Activated CD4-positive, alpha-beta memory T cell treated with anti-CD3 and anti-CD28 coated beads, Interleukin-2, amount 10 ng/mL, durations not matched to agents 7 days and 5 days (primary cell): ENCODE results near the gene CCDC88A. TPM values are rescaled to one million over a fixed set of nuclear protein-coding genes. Genes with fewer than 3 reads are reported as not detected.
"Not testable (repeated sequence)": the region's sequence is repeated elsewhere in the genome, so short reads cannot be mapped to it uniquely, and the experiment has no call there.

ENCODE experiments used
- CTCF ChIA-PET: fragments of 350-600 bp; sonication (Branson Sonifier 250); formaldehyde crosslinking; loops from one replicate; lab custom pipeline; 2021; ENCODE audit warnings: antibody characterized with exemption, inconsistent platforms; lab: Charles Lee
- POLR2A ChIA-PET: fragments of 350-600 bp; sonication (Branson Sonifier 250); formaldehyde crosslinking; loops from one replicate; lab custom pipeline; 2021; ENCODE audit warnings: antibody characterized with exemption; lab: Charles Lee
- DNase-seq: peaks from one replicate; pipeline ENCODE4 v3.0.0-alpha.2; 2020
- H3K27ac Mint-ChIP-seq: one replicate; pipeline ENCODE4 v1.8.0; 2021; ENCODE audit warnings: mild to moderate bottlenecking, mixed read lengths
- H3K27me3 Mint-ChIP-seq: one replicate; pipeline ENCODE4 v1.8.0; 2021; ENCODE audit warnings: mixed read lengths
- H3K36me3 Mint-ChIP-seq: one replicate; pipeline ENCODE4 v1.8.0; 2021; ENCODE audit warnings: low read depth, mixed read lengths
- H3K4me1 Mint-ChIP-seq: one replicate; pipeline ENCODE4 v1.8.0; 2021; ENCODE audit warnings: mixed read lengths
- H3K4me3 Mint-ChIP-seq: one replicate; pipeline ENCODE4 v1.8.0; 2021; ENCODE audit warnings: mild to moderate bottlenecking, mixed read lengths
- H3K9me3 Mint-ChIP-seq: one replicate; pipeline ENCODE4 v1.8.0; 2021; ENCODE audit warnings: mixed read lengths
- total RNA-seq, 2 experiments: library from RNA; stranded (reverse); gene quantifications; one replicate each; pipeline ENCODE4 v1.2.3, GENCODE V29; 2021

The CCDC88A gene
- total RNA-seq, 2 experiments from 2014 or later, result 11.4 to 11.7 TPM

- no peak for DNase-seq
- ChIA-PET POLR2A (interaction anchor here (0.7 to 1.8 kb wide), 4 partner anchors 9 to 36 kb away, joined by 3 to 8 read pairs (median 5); partner anchors contain the start of genes CLHC1 and RPS27A), CTCF (interaction anchor here (0.6 to 1.2 kb wide), 2 partner anchors 9 to 121 kb away, joined by 3 read pairs; no protein-coding TSS in a partner anchor)
- H3K9me3 Mint-ChIP-seq, result no peaks in the 10 kb centered on the region
- H3K4me1 Mint-ChIP-seq, result peaks cover 32% of the 10 kb centered on the region
- H3K27me3 Mint-ChIP-seq, result peaks cover 4% of the 10 kb centered on the region
- peaks cover 16% of the 10 kb centered on the region for H3K36me3 Mint-ChIP-seq
- H3K27ac Mint-ChIP-seq, result peak overlapping the region; percentile 86
- H3K4me3 Mint-ChIP-seq, result peak overlapping the region; percentile 86
Observed at GRCh38 chr2:55268288-55268906, 151.3 kb downstream of the CCDC88A start.

GRCh38 chr2:55259586-55259985 is 160.1 kb downstream of the CCDC88A start:
- H3K27me3 Mint-ChIP-seq, H3K4me3 Mint-ChIP-seq, H3K4me1 Mint-ChIP-seq, H3K27ac Mint-ChIP-seq, DNase-seq, H3K9me3 Mint-ChIP-seq: not testable (repeated sequence)
- CTCF ChIA-PET, result interaction anchor here (0.9 to 1.5 kb wide), 3 partner anchors 9 to 38 kb away, joined by 3 read pairs; partner anchors contain the start of gene MTIF2
- POLR2A ChIA-PET, result interaction anchor here (1.2 to 1.6 kb wide), 2 partner anchors 9 to 32 kb away, joined by 3 to 6 read pairs; partner anchors contain the start of gene MTIF2
- peaks cover 28% of the 10 kb centered on the region for H3K36me3 Mint-ChIP-seq

GRCh38 chr2:55252832-55253231 is 166.8 kb downstream of the CCDC88A start:
- POLR2A ChIA-PET, result no interaction called here
- DNase-seq, result no peak
- Mint-ChIP-seq H3K36me3 (peaks cover 40% of the 10 kb centered on the region), H3K9me3 (no peaks in the 10 kb centered on the region), H3K27me3 (no peaks in the 10 kb centered on the region), H3K27ac (no peak overlapping the region), H3K4me3 (no peak overlapping the region), H3K4me1 (no peaks in the 10 kb centered on the region)
- CTCF ChIA-PET, result no interaction called here

GRCh38 chr2:55247025-55247424 is 172.6 kb downstream of the CCDC88A start:
- CTCF ChIA-PET, result no interaction called here
- POLR2A ChIA-PET, result interaction anchor here (0.7 to 1.3 kb wide), 2 partner anchors 8 to 9 kb away, joined by 3 read pairs; no protein-coding TSS in a partner anchor
- H3K9me3 Mint-ChIP-seq, result no peaks in the 10 kb centered on the region
- H3K27ac Mint-ChIP-seq, result no peak overlapping the region
- H3K36me3 Mint-ChIP-seq, result peaks cover 45% of the 10 kb centered on the region
- no peaks in the 10 kb centered on the region for H3K27me3 Mint-ChIP-seq
- no peak for DNase-seq
- H3K4me1 Mint-ChIP-seq, result no peaks in the 10 kb centered on the region
- H3K4me3 Mint-ChIP-seq, result no peak overlapping the region

- Mint-ChIP-seq H3K27me3 (no peaks in the 10 kb centered on the region), H3K27ac (no peak overlapping the region)
- CTCF ChIA-PET, result interaction anchor here (1.1 kb wide), 1 partner anchor 14 kb away, joined by 3 read pairs; no protein-coding TSS in a partner anchor
Observed at GRCh38 chr2:55245411-55245810, 174.2 kb downstream of the CCDC88A start.

GRCh38 chr2:55242617-55243016 is 177.0 kb downstream of the CCDC88A start:
- ChIA-PET CTCF (no interaction called here), POLR2A (interaction anchor here (0.6 kb wide), 1 partner anchor 537 kb away, joined by 3 read pairs; no protein-coding TSS in a partner anchor)
- Mint-ChIP-seq H3K4me1 (peaks cover 3% of the 10 kb centered on the region), H3K27ac (no peak overlapping the region), H3K9me3 (no peaks in the 10 kb centered on the region), H3K27me3 (no peaks in the 10 kb centered on the region), H3K4me3 (no peak overlapping the region), H3K36me3 (peaks cover 25% of the 10 kb centered on the region)
- no peak for DNase-seq

More at GRCh38 chr2:55245411-55245810, 174.2 kb downstream of the CCDC88A start:
- H3K4me3 Mint-ChIP-seq, result no peak overlapping the region
- peaks cover 36% of the 10 kb centered on the region for H3K36me3 Mint-ChIP-seq
- POLR2A ChIA-PET, result no interaction called here
- H3K9me3 Mint-ChIP-seq, result no peaks in the 10 kb centered on the region
- no peaks in the 10 kb centered on the region for H3K4me1 Mint-ChIP-seq
- DNase-seq, result no peak

- H3K4me1 Mint-ChIP-seq, CTCF ChIA-PET: not testable (repeated sequence)
Observed at GRCh38 chr2:55241582-55241981, 178.1 kb downstream of the CCDC88A start.

GRCh38 chr2:55239656-55240222 is 179.9 kb downstream of the CCDC88A start:
- H3K27me3 Mint-ChIP-seq, result no peaks in the 10 kb centered on the region
- CTCF ChIA-PET, result no interaction called here
- H3K9me3 Mint-ChIP-seq, result no peaks in the 10 kb centered on the region
- no peak for DNase-seq
- H3K4me1 Mint-ChIP-seq, result peaks cover 16% of the 10 kb centered on the region
- peaks cover 32% of the 10 kb centered on the region for H3K36me3 Mint-ChIP-seq
- H3K4me3 Mint-ChIP-seq, result no peak overlapping the region
- no peak overlapping the region for H3K27ac Mint-ChIP-seq
- POLR2A ChIA-PET, result no interaction called here

More at GRCh38 chr2:55241582-55241981, 178.1 kb downstream of the CCDC88A start:
- peaks cover 20% of the 10 kb centered on the region for H3K36me3 Mint-ChIP-seq
- H3K27ac Mint-ChIP-seq, H3K27me3 Mint-ChIP-seq, H3K4me3 Mint-ChIP-seq, DNase-seq, POLR2A ChIA-PET, H3K9me3 Mint-ChIP-seq: not testable (repeated sequence)

Other genes starting within 250 kb of the CCDC88A start
- gene CLHC1, start 187.6 kb downstream of the CCDC88A start, total RNA-seq, result 1 to 10 TPM; 7.5 to 8.3 TPM
- gene RPS27A, start 187.2 kb downstream of the CCDC88A start, total RNA-seq, result 100 to 1,000 TPM; 869 to 878 TPM
- gene MTIF2, start 150.6 kb downstream of the CCDC88A start, total RNA-seq, result 10 to 100 TPM; 25.6 to 26.5 TPM
- 10 to 100 TPM; 29.5 to 31.8 TPM for gene CFAP36, start 99.9 kb upstream of the CCDC88A start, total RNA-seq
- 10 to 100 TPM; 70.7 to 75.4 TPM for gene PPP4R3B, start 197.8 kb upstream of the CCDC88A start, total RNA-seq